Measurements from ENCODE around the gene PER3. TPM values are rescaled to one million over a fixed set of nuclear protein-coding genes. Genes with fewer than 3 reads are reported as not detected.
A peak's percentile ranks its signal among the peaks of the same experiment; 100 is the strongest.

The PER3 gene
- total RNA-seq, 4 donors from 2014 or later = 3.8 to 23.9 (median 12.9) TPM

DNA sequence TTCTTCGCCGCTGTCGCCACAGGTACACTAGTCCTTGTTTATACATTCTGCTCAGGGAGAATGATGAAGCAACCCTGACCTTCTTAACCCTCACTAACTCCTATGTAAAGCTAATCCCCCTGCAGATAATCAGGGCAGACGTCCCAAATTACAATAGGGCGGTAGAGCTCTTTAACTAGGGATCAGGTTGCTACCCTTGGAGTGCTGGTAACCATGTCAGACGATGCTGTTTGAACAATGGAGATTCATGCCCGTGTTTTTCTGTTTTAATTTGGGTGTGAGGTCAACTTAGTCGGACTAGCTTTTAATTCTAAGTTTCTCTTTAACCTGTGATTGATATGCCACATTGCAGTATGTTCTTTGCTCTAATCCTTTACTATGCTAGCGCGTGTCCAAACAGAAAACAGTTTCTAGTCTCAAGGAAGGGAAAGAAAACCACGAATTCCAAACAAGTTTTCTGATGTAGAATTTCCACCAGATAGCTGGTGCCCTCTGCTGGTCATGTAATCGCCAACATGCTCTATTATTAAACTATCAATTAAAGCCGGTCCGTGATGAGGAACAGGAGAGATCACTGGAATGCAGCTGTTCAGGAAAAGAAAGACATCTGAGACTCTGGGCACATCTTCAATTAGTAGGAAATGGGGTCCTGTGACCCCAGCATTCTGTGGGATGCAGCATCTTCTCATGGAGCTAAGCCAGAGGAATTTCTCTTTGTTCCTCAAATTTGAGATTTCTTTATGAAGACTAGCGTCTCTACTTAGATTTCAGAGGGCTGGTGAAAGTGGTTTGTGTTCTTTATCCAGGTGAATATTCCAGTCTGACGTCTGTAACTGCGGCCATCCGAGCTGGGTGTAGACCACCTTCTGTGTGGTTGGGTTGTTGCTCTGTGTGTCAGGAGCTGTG is 31.3 kb upstream of the PER3 start:
- no peak for TF ChIP-seq EP300 (IDR thresholded peaks at IDR 0.05; ENCODE audit: low read depth)
- TF ChIP-seq, protein P1, sequence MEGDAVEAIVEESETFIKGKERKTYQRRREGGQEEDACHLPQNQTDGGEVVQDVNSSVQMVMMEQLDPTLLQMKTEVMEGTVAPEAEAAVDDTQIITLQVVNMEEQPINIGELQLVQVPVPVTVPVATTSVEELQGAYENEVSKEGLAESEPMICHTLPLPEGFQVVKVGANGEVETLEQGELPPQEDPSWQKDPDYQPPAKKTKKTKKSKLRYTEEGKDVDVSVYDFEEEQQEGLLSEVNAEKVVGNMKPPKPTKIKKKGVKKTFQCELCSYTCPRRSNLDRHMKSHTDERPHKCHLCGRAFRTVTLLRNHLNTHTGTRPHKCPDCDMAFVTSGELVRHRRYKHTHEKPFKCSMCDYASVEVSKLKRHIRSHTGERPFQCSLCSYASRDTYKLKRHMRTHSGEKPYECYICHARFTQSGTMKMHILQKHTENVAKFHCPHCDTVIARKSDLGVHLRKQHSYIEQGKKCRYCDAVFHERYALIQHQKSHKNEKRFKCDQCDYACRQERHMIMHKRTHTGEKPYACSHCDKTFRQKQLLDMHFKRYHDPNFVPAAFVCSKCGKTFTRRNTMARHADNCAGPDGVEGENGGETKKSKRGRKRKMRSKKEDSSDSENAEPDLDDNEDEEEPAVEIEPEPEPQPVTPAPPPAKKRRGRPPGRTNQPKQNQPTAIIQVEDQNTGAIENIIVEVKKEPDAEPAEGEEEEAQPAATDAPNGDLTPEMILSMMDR (IDR thresholded peaks at IDR 0.05) = peak; percentile 75 to 89 (median 83)
- intact Hi-C loops (cut with DNase I; ENCODE audit: low total_unique reads) (loop anchor here (1.0 kb wide), 1 partner anchor 85 kb away; no protein-coding TSS in a partner anchor), in situ Hi-C loops (cut with MboI; ENCODE audit: low pct_ligation_motif_present in 1 of 4, low pct_unique_long_range_greater_than_20kb in 1 of 4, low sequenced_read_pairs in 3 of 4) (loop anchor here in 2 of 4 donors (5.0 kb wide), 2 partner anchors 80 to 90 kb away; no protein-coding TSS in a partner anchor)
- no peaks in the 10 kb centered on the region for H3K9me3 ChIP-seq
- no peak overlapping the region for H3K27ac ChIP-seq
- no peaks in the 10 kb centered on the region for H3K36me3 ChIP-seq
- DNase-seq = peak; percentile 62
- H3K4me1 ChIP-seq = peaks cover 0 to 11% (median 3%) of the 10 kb centered on the region in 4 donors
- no peaks in the 10 kb centered on the region for H3K27me3 ChIP-seq
- 20 to 35% methylated on average over 6 to 18 of the region's 18 CpGs for WGBS, 2 donors (ENCODE audit: low coverage in 1 of 2)
- H3K4me3 ChIP-seq = peak overlapping the region in 2 of 4 donors; percentile 10 to 32

DNA sequence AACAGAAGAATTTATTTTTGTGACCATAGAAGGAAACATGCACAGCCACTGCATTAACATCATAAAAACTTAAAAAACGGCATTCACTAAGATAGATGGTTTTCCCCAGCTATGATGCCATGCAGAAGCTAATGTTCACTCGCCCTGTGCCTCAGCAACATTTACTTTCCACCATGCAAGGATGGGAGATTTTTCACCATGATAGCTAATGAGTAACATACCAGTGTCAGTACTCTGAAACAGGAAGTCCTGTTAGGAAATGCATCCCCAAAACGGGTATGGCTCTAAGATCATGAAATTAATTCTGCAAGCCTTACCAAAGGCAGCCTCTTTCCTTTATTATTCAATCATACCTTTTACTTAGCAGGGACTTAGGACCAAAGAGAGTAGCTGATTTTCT is 30.4 kb upstream of the PER3 start:
- Histone ChIP-seq H3K27me3 (no peaks in the 10 kb centered on the region), H3K36me3 (no peaks in the 10 kb centered on the region), H3K4me3 (no peak overlapping the region), H3K4me1 (peaks cover 0 to 11% (median 3%) of the 10 kb centered on the region in 4 donors), H3K9me3 (no peaks in the 10 kb centered on the region), H3K27ac (no peak overlapping the region)
- in situ Hi-C loops (cut with MboI; ENCODE audit: low pct_ligation_motif_present in 1 of 4, low pct_unique_long_range_greater_than_20kb in 1 of 4, low sequenced_read_pairs in 3 of 4) (loop anchor here in 2 of 4 donors (5.0 kb wide), 2 partner anchors 81 to 91 kb away; no protein-coding TSS in a partner anchor), intact Hi-C loops (cut with DNase I; ENCODE audit: low total_unique reads) (loop anchor here (1.0 kb wide), 1 partner anchor 86 kb away; no protein-coding TSS in a partner anchor)
- TF ChIP-seq POLR2AphosphoS5 (IDR thresholded peaks at IDR 0.05) (no peak), EP300 (IDR thresholded peaks at IDR 0.05; ENCODE audit: low read depth) (no peak), POLR2A (IDR thresholded peaks at IDR 0.05) (no peak)
- TF ChIP-seq, protein P1 (IDR thresholded peaks at IDR 0.05) = no peak
- 69 to 90% methylated on average over 2 to 3 of the region's 3 CpGs for WGBS, 2 donors (ENCODE audit: low coverage in 1 of 2)
- DNase-seq = no peak

GRCh38 chr1:7754234-7754633 is 29.9 kb upstream of the PER3 start:
- in situ Hi-C loops (cut with MboI; ENCODE audit: low pct_ligation_motif_present in 1 of 4, low pct_unique_long_range_greater_than_20kb in 1 of 4, low sequenced_read_pairs in 3 of 4) = loop anchor here in 2 of 4 donors (5.0 kb wide), 2 partner anchors 82 to 92 kb away; no protein-coding TSS in a partner anchor
- TF ChIP-seq EP300 (IDR thresholded peaks at IDR 0.05; ENCODE audit: low read depth) (no peak), POLR2AphosphoS5 (IDR thresholded peaks at IDR 0.05) (no peak), POLR2A (IDR thresholded peaks at IDR 0.05) (no peak)
- TF ChIP-seq, protein P1 (IDR thresholded peaks at IDR 0.05) = no peak
- WGBS, 2 donors (ENCODE audit: low coverage in 1 of 2) = 36 to 40% methylated on average over 1 to 3 of the region's 3 CpGs
- Histone ChIP-seq H3K4me1 (peaks cover 0 to 11% (median 3%) of the 10 kb centered on the region in 4 donors), H3K4me3 (no peak overlapping the region), H3K36me3 (no peaks in the 10 kb centered on the region), H3K9me3 (no peaks in the 10 kb centered on the region), H3K27me3 (no peaks in the 10 kb centered on the region), H3K27ac (no peak overlapping the region)
- intact Hi-C loops (cut with DNase I; ENCODE audit: low total_unique reads) = no loop called here
- DNase-seq = no peak

DNA sequence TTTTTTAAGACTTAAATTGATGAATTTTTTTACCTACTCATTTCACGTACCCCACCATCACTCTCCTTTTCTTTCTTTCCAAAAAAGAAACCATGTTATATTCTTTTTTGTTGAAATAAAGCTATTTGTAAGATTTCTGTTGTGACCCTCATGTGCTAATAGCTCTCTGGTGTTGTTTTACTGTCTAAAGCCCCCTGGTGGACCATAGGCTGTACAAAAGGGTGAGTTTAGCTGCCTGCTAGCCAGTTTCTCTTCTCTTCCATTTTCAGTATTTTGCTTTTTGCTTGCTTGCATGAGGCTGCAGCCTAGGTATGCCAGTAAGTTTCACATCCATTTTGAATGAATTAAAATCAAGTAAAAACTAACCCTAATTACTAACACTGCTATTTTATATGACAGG is 28.6 kb upstream of the PER3 start:
- Histone ChIP-seq H3K9me3 (no peaks in the 10 kb centered on the region), H3K27ac (no peak overlapping the region), H3K27me3 (no peaks in the 10 kb centered on the region), H3K4me3 (no peak overlapping the region), H3K4me1 (peaks cover 0 to 11% (median 3%) of the 10 kb centered on the region in 4 donors), H3K36me3 (no peaks in the 10 kb centered on the region)
- TF ChIP-seq, protein P1 (IDR thresholded peaks at IDR 0.05) = no peak
- TF ChIP-seq EP300 (IDR thresholded peaks at IDR 0.05; ENCODE audit: low read depth) = no peak
- TF ChIP-seq POLR2A (IDR thresholded peaks at IDR 0.05) = no peak
- TF ChIP-seq POLR2AphosphoS5 (IDR thresholded peaks at IDR 0.05) = no peak
- in situ Hi-C loops (cut with MboI; ENCODE audit: low pct_ligation_motif_present in 1 of 4, low pct_unique_long_range_greater_than_20kb in 1 of 4, low sequenced_read_pairs in 3 of 4) = no loop called here
- WGBS, 2 donors (ENCODE audit: low coverage in 1 of 2) = 62 to 96% methylated on average over 1 of the region's 1 CpG
- intact Hi-C loops (cut with DNase I; ENCODE audit: low total_unique reads) = no loop called here
- DNase-seq = no peak
